Hepatocyte (in vitro differentiated cells): ENCODE results near the gene FTH1. TPM values are rescaled to one million over a fixed set of nuclear protein-coding genes. Genes with fewer than 3 reads are reported as not detected.

Experiments
- DNase-seq: peaks from one replicate; pipeline ENCODE4 v3.0.0-alpha.2; 2016; ENCODE audit warnings: low spot score
- H2AFZ ChIP-seq: fragments of 200-600 bp; sonication (generic); 2 replicates; pipeline ENCODE4 v1.6.0; 2016; ENCODE audit warnings: antibody characterized with exemption, mild to moderate bottlenecking
- H3K27ac ChIP-seq: fragments of 200-600 bp; sonication (generic); 2 replicates; pipeline ENCODE4 v1.5.1; 2016; ENCODE audit warnings: mild to moderate bottlenecking
- H3K27me3 ChIP-seq: fragments of 200-600 bp; sonication (generic); 2 replicates; pipeline ENCODE4 v1.6.1; 2016
- H3K36me3 ChIP-seq: fragments of 200-600 bp; sonication (generic); replicated peaks from 2 replicates; pipeline ENCODE4 v1.5.1; 2016; ENCODE audit warnings: low read depth; ENCODE audit not compliant: insufficient read depth
- H3K4me1 ChIP-seq: fragments of 200-600 bp; sonication (generic); 2 replicates; pipeline ENCODE4 v1.5.1; 2016; ENCODE audit warnings: mild to moderate bottlenecking, moderate library complexity; ENCODE audit not compliant: insufficient read depth
- H3K4me2 ChIP-seq: fragments of 200-600 bp; sonication (generic); 2 replicates; pipeline ENCODE4 v1.6.0; 2016
- H3K4me3 ChIP-seq: fragments of 200-600 bp; sonication (generic); 2 replicates; pipeline ENCODE4 v1.5.1; 2016; ENCODE audit warnings: mild to moderate bottlenecking
- H3K79me2 ChIP-seq: fragments of 200-600 bp; sonication (generic); 2 replicates; pipeline ENCODE4 v1.6.0; 2017; ENCODE audit warnings: mild to moderate bottlenecking
- H3K9me2 ChIP-seq: fragments of 200-600 bp; sonication (generic); replicated peaks from 2 replicates; pipeline ENCODE4 v1.6.0; 2017; ENCODE audit warnings: mild to moderate bottlenecking; ENCODE audit not compliant: insufficient read depth
- H3K9me3 ChIP-seq: fragments of 200-600 bp; sonication (generic); 2 replicates; pipeline ENCODE4 v1.5.1; 2016; ENCODE audit warnings: low read depth, mild to moderate bottlenecking
- H4K20me1 ChIP-seq: fragments of 200-600 bp; sonication (generic); 2 replicates; pipeline ENCODE4 v1.6.0; 2016; ENCODE audit warnings: mild to moderate bottlenecking; ENCODE audit not compliant: insufficient read depth, poor library complexity, severe bottlenecking
- CTCF ChIP-seq: fragments of 200-600 bp; sonication (generic); IDR thresholded peaks from 2 replicates; pipeline ENCODE4 v1.5.1; 2016; ENCODE audit warnings: antibody characterized with exemption, mild to moderate bottlenecking; ENCODE audit not compliant: poor library complexity
- EZH2 ChIP-seq: fragments of 200-600 bp; sonication (generic); IDR thresholded peaks from 2 replicates; pipeline ENCODE4 v1.6.1; 2016; ENCODE audit warnings: antibody characterized with exemption, mild to moderate bottlenecking, borderline replicate concordance
- EZH2phosphoT487 ChIP-seq: fragments of 200-600 bp; sonication (generic); IDR thresholded peaks from one replicate; pipeline ENCODE4 v1.6.1; 2018; ENCODE audit warnings: antibody characterized with exemption, mild to moderate bottlenecking, low read depth, moderate library complexity; ENCODE audit not compliant: unreplicated experiment, severe bottlenecking
- WGBS: methylation state at CpG from one replicate; pipeline ENCODE4 v1.1.6; 2016; ENCODE audit warnings: low lambda C conversion rate; ENCODE audit errors: missing lambda C conversion rate; 5-methylcytosine and 5-hydroxymethylcytosine counted together
- polyA plus RNA-seq: library from polyadenylated mRNA; unstranded; fragments of >200 nt; fragmentation: Nextera tagmentation; extraction: Ambion mirVana; gene quantifications from 2 replicates; pipeline ENCODE4 v1.2.1, GENCODE V29; 2016
- total RNA-seq: library from RNA; depleted of rRNA; stranded (reverse); fragments of >200 nt; gene quantifications from 2 replicates; pipeline ENCODE4 v1.2.3, GENCODE V29; 2014

FTH1 gene
- total and polyA plus RNA-seq, 2 experiments from 2014 or later: 1,071 to 8,694 TPM

- WGBS: 94% methylated on average over 20 of the region's 20 CpGs
These were observed 11.0 kb downstream of the FTH1 start for GRCh38 chr11:61956191-61957020.

GRCh38 chr11:61955422-61956135, 11.9 kb downstream of the FTH1 start:
- Histone ChIP-seq H3K9me3 (no peaks in the 10 kb centered on the region), H3K27ac (peak overlapping the region; percentile 61), H3K4me3 (peak overlapping the region; percentile 29), H3K79me2 (no peaks in the 10 kb centered on the region), H3K4me1 (peaks cover 15% of the 10 kb centered on the region), H2AFZ (peak overlapping the region; percentile 72), H3K36me3 (no peaks in the 10 kb centered on the region), H4K20me1 (no peaks in the 10 kb centered on the region), H3K4me2 (peak overlapping the region; percentile 93), H3K9me2 (no peaks in the 10 kb centered on the region), H3K27me3 (no peaks in the 10 kb centered on the region)
- DNase-seq: peak; percentile 58
- TF ChIP-seq EZH2 (no peak), CTCF (no peak), EZH2phosphoT487 (no peak)
- 12% methylated on average over 41 of the region's 56 CpGs for WGBS

More at GRCh38 chr11:61956191-61957020, 11.0 kb downstream of the FTH1 start:
- no peaks in the 10 kb centered on the region for H4K20me1 ChIP-seq
- H3K4me2 ChIP-seq: peak overlapping the region; percentile 93
- H3K4me3 ChIP-seq: no peak overlapping the region
- no peak overlapping the region for H2AFZ ChIP-seq
- H3K27me3 ChIP-seq: no peaks in the 10 kb centered on the region
- no peak for TF ChIP-seq EZH2phosphoT487
- no peak for TF ChIP-seq CTCF
- TF ChIP-seq EZH2: no peak
- H3K36me3 ChIP-seq: no peaks in the 10 kb centered on the region
- no peaks in the 10 kb centered on the region for H3K79me2 ChIP-seq
- peaks cover 23% of the 10 kb centered on the region for H3K4me1 ChIP-seq
- no peaks in the 10 kb centered on the region for H3K9me2 ChIP-seq
- H3K27ac ChIP-seq: no peak overlapping the region
- DNase-seq: no peak
- H3K9me3 ChIP-seq: no peaks in the 10 kb centered on the region

- H3K4me1 ChIP-seq: peaks cover 15% of the 10 kb centered on the region
- WGBS: 7% methylated on average over 21 of the region's 21 CpGs
- no peaks in the 10 kb centered on the region for H4K20me1 ChIP-seq
- H3K4me2 ChIP-seq: peak overlapping the region; percentile 93
- H3K9me2 ChIP-seq: no peaks in the 10 kb centered on the region
- H3K27ac ChIP-seq: peak overlapping the region; percentile 74
- H3K4me3 ChIP-seq: peak overlapping the region; percentile 29
- no peaks in the 10 kb centered on the region for H3K27me3 ChIP-seq
- TF ChIP-seq EZH2: no peak
- TF ChIP-seq CTCF: peak; percentile 21
- no peak for TF ChIP-seq EZH2phosphoT487
- peak overlapping the region; percentile 72 for H2AFZ ChIP-seq
- no peaks in the 10 kb centered on the region for H3K36me3 ChIP-seq
- H3K79me2 ChIP-seq: no peaks in the 10 kb centered on the region
- peak; percentile 85 for DNase-seq
- H3K9me3 ChIP-seq: no peaks in the 10 kb centered on the region
These were observed 12.5 kb downstream of the FTH1 start for GRCh38 chr11:61954851-61955421.
